Keratinocyte (primary cell): Measurements from ENCODE around the gene RHOJ.

Source experiments
- EZH2 ChIP-seq: IDR thresholded peaks from one replicate; pipeline ENCODE4 v1.6.1; 2012; ENCODE audit warnings: inconsistent platforms, mild to moderate bottlenecking, low read length, moderate library complexity
- TF ChIP-seq, protein P1 (sequence below), 3 experiments: IDR thresholded peaks in 1 of 3; conservative IDR thresholded peaks in 1 of 3; optimal IDR thresholded peaks in 1 of 3; 2 replicates in 2 of 3; 3 replicates in 1 of 3; pipeline versions ENCODE3 to v1.5.1; 2011; ENCODE audit warnings: low read length in 3 of 3, mild to moderate bottlenecking in 3 of 3, moderate library complexity in 2 of 3, control low read depth in 1 of 3, inconsistent platforms in 1 of 3; ENCODE audit not compliant: insufficient read depth in 2 of 3; ENCODE audit errors: extremely low read depth in 1 of 3

DNA sequence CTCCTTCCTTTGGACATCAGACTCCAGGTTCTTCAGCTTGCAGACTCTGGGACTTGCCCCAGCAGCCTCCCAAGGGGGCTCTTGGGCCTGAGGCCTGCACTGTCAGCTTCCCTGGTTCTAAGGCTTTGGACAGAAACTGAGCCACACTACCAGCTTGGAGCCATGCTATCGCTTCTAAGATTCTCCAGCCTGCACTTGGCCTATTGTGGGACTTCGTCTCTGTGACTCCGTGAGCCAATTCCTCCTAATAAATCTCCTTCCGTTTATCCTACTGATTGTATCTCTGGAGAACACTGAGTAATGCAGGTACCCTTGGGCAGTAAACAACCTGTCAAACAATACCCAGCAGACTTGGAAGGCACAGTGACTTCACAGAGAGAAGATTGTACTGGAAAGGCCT lies 24.9 kb upstream of the RHOJ start:
- TF ChIP-seq, protein P1, sequence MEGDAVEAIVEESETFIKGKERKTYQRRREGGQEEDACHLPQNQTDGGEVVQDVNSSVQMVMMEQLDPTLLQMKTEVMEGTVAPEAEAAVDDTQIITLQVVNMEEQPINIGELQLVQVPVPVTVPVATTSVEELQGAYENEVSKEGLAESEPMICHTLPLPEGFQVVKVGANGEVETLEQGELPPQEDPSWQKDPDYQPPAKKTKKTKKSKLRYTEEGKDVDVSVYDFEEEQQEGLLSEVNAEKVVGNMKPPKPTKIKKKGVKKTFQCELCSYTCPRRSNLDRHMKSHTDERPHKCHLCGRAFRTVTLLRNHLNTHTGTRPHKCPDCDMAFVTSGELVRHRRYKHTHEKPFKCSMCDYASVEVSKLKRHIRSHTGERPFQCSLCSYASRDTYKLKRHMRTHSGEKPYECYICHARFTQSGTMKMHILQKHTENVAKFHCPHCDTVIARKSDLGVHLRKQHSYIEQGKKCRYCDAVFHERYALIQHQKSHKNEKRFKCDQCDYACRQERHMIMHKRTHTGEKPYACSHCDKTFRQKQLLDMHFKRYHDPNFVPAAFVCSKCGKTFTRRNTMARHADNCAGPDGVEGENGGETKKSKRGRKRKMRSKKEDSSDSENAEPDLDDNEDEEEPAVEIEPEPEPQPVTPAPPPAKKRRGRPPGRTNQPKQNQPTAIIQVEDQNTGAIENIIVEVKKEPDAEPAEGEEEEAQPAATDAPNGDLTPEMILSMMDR (optimal IDR thresholded peaks at IDR 0.05 in 1 of 3, IDR thresholded peaks at IDR 0.05 in 1 of 3, conservative IDR thresholded peaks at IDR 0.05 in 1 of 3; ENCODE audit: extremely low read depth in 1 of 3, insufficient read depth in 2 of 3, low read length in 3 of 3), result no peak
- TF ChIP-seq EZH2, result no peak
